RCC 7860 (cell line): ENCODE data around the gene BRSK2.
"Not testable (repeated sequence)": the region's sequence is repeated elsewhere in the genome, so short reads cannot be mapped to it uniquely, and the experiment has no call there.

ENCODE experiments used
- DNase-seq: peaks from one replicate; pipeline ENCODE4 v3.0.0-alpha.2; 2015; ENCODE audit warnings: low spot score
- FAIRE-seq: peaks from 2 replicates; lab custom pipeline; 2012; peaks lifted over from hg19 to GRCh38; lab: Jason Lieb, UNC

BRSK2 gene

GRCh38 chr11:1389932-1390568 lies at the start of gene BRSK2:
TSS of gene BRSK2 (plus strand) at chr11:1389934. CDS start at chr11:1390285, 351 bp downstream.
- no peak for FAIRE-seq
- DNase-seq = no peak

DNA sequence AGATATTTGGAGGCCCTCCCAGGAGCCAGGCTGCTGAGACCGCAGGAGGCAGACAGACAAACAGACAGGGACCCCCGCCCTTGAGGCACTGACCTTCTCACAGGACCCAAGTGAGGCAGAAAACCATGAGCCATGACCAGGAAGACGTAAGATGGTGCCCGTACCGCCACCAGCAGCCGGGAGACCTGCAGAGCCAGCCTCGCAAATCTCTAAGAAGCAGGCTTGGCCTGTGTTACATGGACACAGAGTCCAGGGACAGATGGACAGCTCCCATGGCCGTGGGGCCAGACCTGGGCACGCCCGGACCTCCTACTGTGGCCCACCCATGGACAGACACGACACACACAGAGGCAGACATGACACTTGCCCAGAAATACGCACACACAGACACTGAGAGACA lies 49.6 kb upstream of the BRSK2 start:
- DNase-seq = no peak
- no peak for FAIRE-seq

DNA sequence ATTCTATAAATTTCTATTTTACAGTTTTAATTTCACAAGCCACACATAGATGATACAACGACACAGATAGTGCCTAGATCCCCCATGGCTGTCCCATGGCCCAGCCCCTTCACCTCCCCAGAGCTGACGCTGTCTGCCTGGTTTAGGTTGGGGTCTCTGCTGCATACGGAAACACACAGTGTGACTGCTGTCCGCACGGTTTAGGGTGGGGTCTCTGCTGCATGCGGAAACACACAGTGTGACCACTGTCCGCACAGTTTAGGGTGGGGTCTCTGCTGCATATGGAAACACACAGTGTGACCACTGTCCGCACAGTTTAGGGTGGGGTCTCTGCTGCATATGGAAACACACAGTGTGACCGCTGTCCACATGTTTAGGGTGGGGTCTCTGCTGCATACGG lies 48.5 kb upstream of the BRSK2 start:
- not testable (repeated sequence) for DNase-seq, FAIRE-seq

- DNase-seq = no peak
- FAIRE-seq = no peak
These were observed 47.7 kb upstream of the BRSK2 start for GRCh38 chr11:1341928-1342524.

DNA sequence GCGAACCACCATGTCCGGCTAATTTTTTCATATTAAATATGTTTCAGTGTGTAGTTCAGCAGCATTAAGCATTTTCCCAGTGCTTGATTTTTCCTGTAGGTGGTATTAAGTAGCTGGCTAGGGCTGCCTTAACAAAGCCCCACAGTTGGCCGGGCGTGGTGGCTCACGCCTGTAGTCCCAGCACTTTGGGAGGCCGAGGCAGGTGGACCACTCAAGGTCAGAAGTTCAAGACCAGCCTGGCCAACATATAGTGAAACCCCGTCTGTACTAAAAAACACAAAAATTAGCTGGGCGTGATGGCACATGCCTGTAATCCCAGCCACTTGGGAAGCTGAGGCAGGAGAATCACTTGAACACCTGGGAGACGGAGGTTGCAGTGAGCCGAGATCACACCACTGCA lies 46.8 kb upstream of the BRSK2 start:
- FAIRE-seq (no peak), DNase-seq (no peak)

- DNase-seq (no peak), FAIRE-seq (no peak)
These were observed 46.2 kb upstream of the BRSK2 start for GRCh38 chr11:1343391-1344055.

GRCh38 chr11:1344056-1344635 lies 45.6 kb upstream of the BRSK2 start:
- DNase-seq = no peak
- FAIRE-seq = no peak

- FAIRE-seq (no peak), DNase-seq (no peak)
These were observed 43.8 kb upstream of the BRSK2 start for GRCh38 chr11:1345737-1346513.

DNA sequence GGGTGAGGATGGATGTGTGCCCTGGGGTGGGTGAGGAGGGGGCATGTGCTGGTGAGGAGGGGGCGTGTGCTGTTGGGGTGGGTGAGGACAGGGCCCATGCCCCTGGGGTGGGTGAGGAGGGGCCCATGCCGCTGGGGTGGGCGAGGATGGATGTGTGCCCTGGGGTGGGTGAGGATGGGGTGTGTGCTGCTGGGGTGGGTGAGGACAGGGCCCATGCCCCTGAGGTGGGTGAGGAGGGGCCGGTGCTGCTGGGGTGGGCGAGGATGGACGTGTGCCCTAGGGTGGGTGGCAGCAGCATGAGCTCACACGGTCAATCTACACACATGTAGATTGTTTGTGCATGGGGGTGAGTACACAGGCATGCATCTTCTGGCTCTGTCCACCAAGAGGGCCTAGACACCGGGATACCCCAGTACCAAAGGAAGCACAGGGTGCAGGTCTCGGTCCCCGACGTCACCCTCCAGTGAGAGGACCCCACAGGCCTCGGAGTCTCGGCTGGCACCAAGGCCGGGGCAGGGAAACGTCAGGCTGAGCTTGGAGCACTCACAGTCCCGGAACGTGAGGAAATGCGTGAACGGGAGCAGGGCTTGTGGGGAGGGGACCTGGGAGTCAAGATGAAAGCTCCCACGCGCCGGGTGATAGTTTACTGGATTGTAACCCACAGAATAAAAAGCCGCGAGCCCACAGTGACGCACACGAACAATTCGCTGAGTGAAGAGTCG lies 42.9 kb upstream of the BRSK2 start:
- DNase-seq (no peak), FAIRE-seq (no peak)

- not testable (repeated sequence) for DNase-seq, FAIRE-seq
These were observed 42.2 kb upstream of the BRSK2 start for GRCh38 chr11:1347411-1347999.

DNA sequence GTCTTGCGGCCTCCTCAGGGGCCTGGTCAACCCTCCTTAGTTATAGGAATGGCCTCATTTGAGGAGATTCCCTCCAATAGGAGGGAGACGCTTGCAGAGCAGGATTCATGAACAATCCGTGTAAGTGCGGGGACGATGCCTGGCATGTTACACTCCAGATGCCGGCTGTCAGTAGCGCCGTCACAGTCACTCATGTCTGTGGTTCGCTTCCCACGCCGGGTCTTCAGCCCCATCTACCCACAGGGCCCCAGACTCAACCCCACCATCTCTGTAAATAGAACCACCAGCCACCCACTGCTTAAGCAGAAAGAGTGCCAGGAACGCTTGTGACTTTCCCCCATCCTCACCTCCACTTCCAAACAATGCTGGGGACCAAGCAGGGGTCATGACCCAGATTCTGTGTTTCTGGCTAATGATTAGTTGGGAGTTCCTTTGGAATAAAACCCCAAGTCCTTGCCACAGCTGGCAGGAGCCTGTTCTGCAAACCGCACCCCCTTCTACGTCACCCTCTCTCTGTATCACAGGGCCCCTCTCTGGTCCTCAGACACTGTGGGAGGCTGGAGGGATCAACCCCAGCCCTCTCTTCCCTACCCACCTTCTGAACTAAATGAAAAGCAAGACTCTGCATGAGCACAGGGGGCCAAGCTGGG lies 41.5 kb upstream of the BRSK2 start:
- DNase-seq (no peak), FAIRE-seq (no peak)

DNA sequence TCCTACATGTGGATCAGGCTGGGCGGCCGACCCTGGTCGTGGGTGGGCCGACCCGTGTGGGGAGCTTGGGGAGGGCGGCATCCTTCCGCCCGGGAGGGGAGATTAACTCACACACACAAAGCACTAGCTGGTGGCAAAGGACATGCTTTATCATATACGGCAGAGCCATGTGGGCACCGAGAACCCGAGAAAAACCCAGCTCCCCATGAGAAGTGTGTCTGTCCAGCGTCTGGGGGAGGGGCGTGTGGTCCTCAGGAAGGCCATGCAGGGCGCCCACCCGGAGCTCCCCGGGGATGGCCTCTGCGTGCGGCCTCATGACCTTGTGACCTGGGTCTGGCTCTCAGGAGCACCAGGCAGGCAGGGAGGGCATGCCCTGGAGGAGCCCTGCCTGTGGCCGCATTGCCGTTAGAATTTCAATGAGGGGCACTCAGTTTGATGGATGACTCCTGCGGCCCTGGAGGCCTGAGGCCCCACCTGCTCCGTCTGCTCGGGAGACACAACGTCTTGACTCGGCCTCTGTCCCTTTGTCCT lies 40.9 kb upstream of the BRSK2 start:
- FAIRE-seq = no peak

DNA sequence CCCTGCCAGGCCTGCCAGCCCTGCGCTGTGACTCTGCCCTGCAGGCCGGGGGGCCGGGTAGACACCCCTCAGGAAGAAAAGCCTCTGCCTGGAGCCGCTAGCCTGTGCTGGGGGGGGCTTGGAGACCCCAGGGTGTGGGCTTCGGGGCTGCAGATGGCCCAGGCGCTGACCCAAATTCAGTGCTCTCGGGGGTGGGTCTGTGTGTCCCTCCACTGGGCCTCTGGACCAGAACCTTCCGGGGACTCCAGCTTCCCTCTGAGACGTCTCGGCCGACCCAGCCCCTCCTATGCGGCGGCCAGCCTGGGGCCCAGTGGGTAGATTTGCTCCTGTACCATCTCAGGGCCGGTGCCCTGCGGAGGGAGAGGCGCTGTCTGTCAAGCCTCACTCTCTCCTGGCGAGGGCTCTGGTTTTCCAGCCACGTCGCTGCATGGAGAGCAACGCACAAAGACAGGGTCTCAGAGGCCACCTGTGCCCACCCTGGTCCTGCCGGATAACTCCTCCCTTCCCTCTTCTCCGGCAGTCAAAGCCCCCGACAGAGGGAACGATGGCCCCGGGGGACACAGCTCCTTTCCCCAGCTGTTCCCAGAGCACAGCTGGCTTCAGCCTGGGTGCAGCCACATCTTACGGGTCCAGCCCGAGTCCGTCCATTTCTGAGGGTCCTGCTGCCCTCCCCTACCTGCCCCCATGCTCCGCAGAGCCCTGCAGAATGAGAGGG lies 40.2 kb upstream of the BRSK2 start:
- no peak for DNase-seq

More for the DNA sequence above, 40.9 kb upstream of the BRSK2 start:
- no peak for DNase-seq

GRCh38 chr11:1350086-1350725 lies 39.5 kb upstream of the BRSK2 start:
- no peak for DNase-seq
- FAIRE-seq = no peak

More for the DNA sequence above, 40.2 kb upstream of the BRSK2 start:
- no peak for FAIRE-seq

DNA sequence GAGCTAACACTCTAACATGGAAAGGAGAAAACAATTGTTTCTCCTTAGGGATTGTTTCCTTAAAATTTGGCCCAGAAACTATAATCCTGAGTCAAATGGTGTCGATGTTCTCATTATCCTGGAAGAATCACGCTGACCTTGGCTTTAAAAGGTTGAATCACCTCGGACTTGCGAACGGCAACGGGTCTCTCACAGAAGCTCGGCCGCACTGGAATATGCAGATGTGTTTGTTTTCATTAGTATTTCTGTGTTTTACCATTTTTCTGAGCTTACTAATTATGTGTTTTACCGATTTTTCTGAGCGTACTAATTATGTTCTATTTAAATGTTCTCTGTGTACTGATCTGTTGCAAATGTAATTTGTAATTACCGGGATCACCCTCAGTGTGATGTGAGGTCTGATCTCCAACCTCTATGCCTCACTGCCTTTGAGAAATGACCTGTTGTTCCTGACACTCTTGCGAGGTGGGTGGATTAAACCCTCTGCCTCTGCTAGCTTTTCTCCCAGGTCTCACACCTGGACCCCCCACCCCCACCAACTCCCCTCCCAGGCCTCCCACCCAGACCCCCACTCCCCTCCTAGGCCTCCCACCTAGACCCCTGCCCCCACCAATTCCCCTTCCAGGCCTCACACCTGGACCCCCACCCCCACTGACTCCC lies 38.3 kb upstream of the BRSK2 start:
- no peak for FAIRE-seq
- peak; percentile 28 for DNase-seq

GRCh38 chr11:1352696-1353382 lies 36.9 kb upstream of the BRSK2 start:
- no peak for FAIRE-seq
- no peak for DNase-seq
